ENCODE measurements around the gene L1CAM. TPM values are rescaled to one million over a fixed set of nuclear protein-coding genes. Genes with fewer than 3 reads are reported as not detected.

Gene L1CAM
- total and polyA plus RNA-seq, 2 of the 8 experiments (the other 6 are each of a cell fraction or from before 2014, with no cell fraction given), result 11.0 to 43.0 TPM

DNA sequence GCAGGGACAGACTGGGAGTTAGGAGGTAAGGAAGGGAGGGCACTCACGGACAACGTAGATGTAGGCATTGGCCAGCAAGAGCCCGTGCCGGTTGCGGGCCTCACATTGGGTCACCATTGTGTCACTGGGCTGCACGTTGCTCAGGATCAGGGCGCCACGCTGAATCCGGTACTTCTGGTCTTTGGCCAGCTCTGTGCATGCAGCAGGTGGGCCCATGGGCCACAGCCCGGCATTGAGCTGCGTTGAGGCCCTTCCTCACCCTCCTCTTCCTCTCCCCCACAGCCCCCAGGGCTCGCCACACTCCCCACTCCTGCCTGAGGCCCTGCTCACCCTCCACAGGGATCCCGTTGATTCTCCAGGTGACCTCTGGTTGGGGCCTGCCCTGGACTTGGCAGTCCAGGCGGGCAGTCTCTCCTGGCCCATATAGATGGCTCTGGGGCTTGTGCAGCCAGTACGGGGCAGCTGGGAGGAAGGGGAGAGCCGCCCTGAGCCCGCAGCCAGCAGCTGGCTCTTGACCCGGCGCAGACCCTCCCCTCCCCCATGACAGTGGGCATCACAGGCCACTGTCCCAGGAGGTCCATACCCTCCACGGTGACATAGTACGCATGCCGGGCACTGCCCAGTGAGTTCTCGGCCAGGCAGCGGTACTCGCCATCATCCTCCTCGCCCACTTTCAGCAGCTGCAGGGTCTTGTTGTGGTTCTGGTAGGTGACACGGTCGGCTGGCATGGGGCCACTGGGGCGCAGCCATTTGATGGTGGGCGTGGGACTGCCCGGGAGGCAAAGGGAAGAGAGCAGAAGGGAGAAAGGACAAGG is 16.3 kb downstream of the L1CAM start:
- DNase-seq (ENCODE audit: low read depth in 1 of 2, low spot score in 2 of 2) (no peak), FAIRE-seq (no peak)
- no peak overlapping the region for H2AK5ac ChIP-seq (ENCODE audit: low read depth, low read length)
- H4K5ac ChIP-seq (ENCODE audit: insufficient read length, low read depth, low read length), result no peak overlapping the region
- no peaks in the 10 kb centered on the region for H3K9me3 ChIP-seq (ENCODE audit: insufficient read depth in 2 of 2, low read depth in 1 of 2, low read length in 1 of 2)
- no peak overlapping the region for H3K14ac ChIP-seq (ENCODE audit: insufficient read length)
- no peak overlapping the region for H3K18ac ChIP-seq (ENCODE audit: extremely low read depth, low read length)
- no peak overlapping the region for H3K9ac ChIP-seq (replicated peaks in 1 of 4; ENCODE audit: extremely low read depth in 1 of 4, low read depth in 3 of 4, low read length in 3 of 4)
- H4K20me1 ChIP-seq (replicated peaks in 1 of 2; ENCODE audit: control insufficient read depth in 1 of 2, insufficient read depth in 2 of 2, low read length in 2 of 2), result peaks cover under 1 to 6% of the 10 kb centered on the region in 2 experiments
- H3K27ac ChIP-seq (ENCODE audit: low read depth, low read length), result no peak overlapping the region
- H3K27me3 ChIP-seq (replicated peaks in 1 of 4; ENCODE audit: control insufficient read depth in 3 of 4, extremely low read depth in 1 of 4, insufficient read depth in 3 of 4, low read length in 3 of 4), result no peaks in the 10 kb centered on the region; a peak in 1 of 7 replicates
- no peak overlapping the region for H3K56ac ChIP-seq (replicated peaks; ENCODE audit: insufficient read length, low read depth, low read length)
- no peak overlapping the region for H2BK120ac ChIP-seq (replicated peaks; ENCODE audit: low read depth, low read length)
- no peaks in the 10 kb centered on the region for H3K79me1 ChIP-seq (ENCODE audit: low read depth, low read length)
- POLR2A ChIA-PET (ENCODE audit: partially characterized antibody), result no interaction called here
- H4K91ac ChIP-seq (replicated peaks; ENCODE audit: insufficient read length, low read length), result no peak overlapping the region
- no peak overlapping the region for H2BK5ac ChIP-seq (ENCODE audit: low read depth, low read length)
- no peaks in the 10 kb centered on the region for H3K79me2 ChIP-seq (ENCODE audit: control insufficient read depth in 1 of 2, insufficient read depth in 2 of 2, low read length in 2 of 2)
- H2BK15ac ChIP-seq (ENCODE audit: low read length), result no peak overlapping the region
- peaks cover 0 to 6% (median 2%) of the 10 kb centered on the region in 4 experiments; a peak in 3 of 7 replicates for H3K4me1 ChIP-seq (replicated peaks in 1 of 4; ENCODE audit: control insufficient read depth in 3 of 4, insufficient read depth in 4 of 4, low read length in 3 of 4)
- H4K8ac ChIP-seq (ENCODE audit: extremely low read depth, insufficient read depth, low read length), result no peak overlapping the region
- CTCF ChIA-PET (ENCODE audit: partially characterized antibody), result interaction anchor here (0.7 kb wide), 1 partner anchor 42 kb away, joined by 3 read pairs; no protein-coding TSS in a partner anchor
- no peak overlapping the region for H3K4ac ChIP-seq (replicated peaks; ENCODE audit: insufficient read length, low read depth, low read length)
- peaks cover 0 to 22% (median under 1%) of the 10 kb centered on the region in 4 experiments; a peak in 1 of 8 replicates for H3K36me3 ChIP-seq (ENCODE audit: control insufficient read depth in 2 of 4, insufficient read depth in 4 of 4, low read length in 3 of 4)
- H2BK20ac ChIP-seq (ENCODE audit: low read length), result no peak overlapping the region
- no peak overlapping the region for H3K23ac ChIP-seq (ENCODE audit: insufficient read length)
- WGBS, 2 experiments (ENCODE audit: extremely low coverage in 1 of 2, insufficient coverage in 1 of 2, insufficient read length in 1 of 2, insufficient replicate concordance in 2 of 2, low coverage in 1 of 2, low lambda C conversion rate in 2 of 2, missing lambda C conversion rate in 1 of 2), result 94% methylated on average over 13 of the region's 31 CpGs; no CpG with 5 or more reads in 1 of the 2 experiments
- no peak overlapping the region for H2BK12ac ChIP-seq (ENCODE audit: low read depth, low read length)
- no peak overlapping the region for H2AFZ ChIP-seq (ENCODE audit: low read length)
- TF ChIP-seq TEAD4 (IDR thresholded peaks at IDR 0.05; ENCODE audit: low read depth, low read length), result no peak
- TF ChIP-seq CTBP2 (IDR thresholded peaks at IDR 0.05; ENCODE audit: borderline replicate concordance, insufficient read depth, insufficient read length, low read length), result no peak
- TF ChIP-seq, protein P1, sequence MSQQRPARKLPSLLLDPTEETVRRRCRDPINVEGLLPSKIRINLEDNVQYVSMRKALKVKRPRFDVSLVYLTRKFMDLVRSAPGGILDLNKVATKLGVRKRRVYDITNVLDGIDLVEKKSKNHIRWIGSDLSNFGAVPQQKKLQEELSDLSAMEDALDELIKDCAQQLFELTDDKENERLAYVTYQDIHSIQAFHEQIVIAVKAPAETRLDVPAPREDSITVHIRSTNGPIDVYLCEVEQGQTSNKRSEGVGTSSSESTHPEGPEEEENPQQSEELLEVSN (IDR thresholded peaks at IDR 0.05), result no peak
- TF ChIP-seq RAD21 (IDR thresholded peaks at IDR 0.05 in 1 of 2, conservative IDR thresholded peaks at IDR 0.05 in 1 of 2; ENCODE audit: low read depth in 2 of 2, low read length in 2 of 2), result no peak
- no peak for TF ChIP-seq CEBPB (IDR thresholded peaks at IDR 0.05; ENCODE audit: low read depth, low read length)
- H3K23me2 ChIP-seq (ENCODE audit: low read depth, low read length), result no peaks in the 10 kb centered on the region
- H3K4me2 ChIP-seq (ENCODE audit: insufficient read depth in 1 of 2, low read depth in 2 of 2, low read length in 2 of 2), result no peak overlapping the region
- H3K4me3 ChIP-seq (ENCODE audit: extremely low read depth in 1 of 4, insufficient read depth in 2 of 4, low read depth in 3 of 4, low read length in 4 of 4), result no peak overlapping the region
